Testis (tissue), 3 donors: ENCODE data around the gene ENTPD5. TPM values are rescaled to one million over a fixed set of nuclear protein-coding genes. Genes with fewer than 3 reads are reported as not detected.
"Not testable (repeated sequence)": the region's sequence is repeated elsewhere in the genome, so short reads cannot be mapped to it uniquely, and the experiment has no call there.

Experiments
- DNase-seq: peaks from one replicate; pipeline ENCODE4 v3.0.0-alpha.2; 2019
- H3K27ac ChIP-seq, 2 donors: fragments of 200-600 bp; sonication (generic); one replicate each; pipeline ENCODE4 v1.5.1; 2019
- H3K27me3 ChIP-seq: fragments of 200-600 bp; sonication (generic); one replicate; pipeline ENCODE4 v1.5.1; 2019
- H3K36me3 ChIP-seq: fragments of 200-600 bp; sonication (generic); one replicate; pipeline ENCODE4 v1.5.1; 2017; ENCODE audit warnings: low read depth; ENCODE audit errors: missing control alignments
- H3K4me1 ChIP-seq: fragments of 200-600 bp; sonication (generic); one replicate; pipeline ENCODE4 v1.5.1; 2019
- H3K4me3 ChIP-seq, 2 donors: fragments of 200-600 bp; sonication (generic); one replicate each; pipeline ENCODE4 v1.5.1; 2017 to 2019
- H3K9me3 ChIP-seq: fragments of 200-600 bp; sonication (generic); one replicate; pipeline ENCODE4 v1.5.1; 2017
- POLR2A ChIP-seq: fragments of 450-650 bp; IDR thresholded peaks from one replicate; pipeline ENCODE4 v1.6.1; 2017; ENCODE audit warnings: antibody characterized with exemption, mild to moderate bottlenecking, moderate library complexity
- WGBS, 2 donors: methylation state at CpG; one replicate each; pipeline ENCODE4 v1.1.5; 2018; 5-methylcytosine and 5-hydroxymethylcytosine counted together
- intact Hi-C: fragments of 100-400 bp; cut with DNase I; formaldehyde crosslinking; loops from one replicate; pipeline ENCODE4 v1.15.1; 2023; ENCODE audit warnings: low total_unique reads
- polyA plus RNA-seq: library from polyadenylated mRNA; stranded (reverse); fragments of 350-450 nt; fragmentation: Illumina TruSeq; extraction: RNeasy Lipid Tissue Mini Kit (QIAGEN cat#74804); gene quantifications from one replicate; pipeline ENCODE4 v1.2.3, GENCODE V29; 2014; ENCODE audit warnings: low read depth, low replicate concordance; ENCODE audit not compliant: insufficient read depth
- total RNA-seq, 2 donors: library from RNA; depleted of rRNA; stranded (reverse); fragments of >200 nt; gene quantifications; one replicate each; pipeline ENCODE4 v1.2.3, GENCODE V29; 2016
- TF ChIP-seq, protein P1 (sequence below), 3 experiments: fragments of 450-650 bp in 2 of 3; fragments of 200-600 bp in 1 of 3; sonication (generic) in 1 of 3; IDR thresholded peaks; one replicate each; pipeline ENCODE4 v1.5.1; 2016 to 2019; ENCODE audit warnings: antibody characterized with exemption in 3 of 3, mild to moderate bottlenecking in 2 of 3, moderate library complexity in 1 of 3

The ENTPD5 gene
- total and polyA plus RNA-seq, 3 donors from 2014 or later: 12.9 to 39.5 (median 20.3) TPM

DNA sequence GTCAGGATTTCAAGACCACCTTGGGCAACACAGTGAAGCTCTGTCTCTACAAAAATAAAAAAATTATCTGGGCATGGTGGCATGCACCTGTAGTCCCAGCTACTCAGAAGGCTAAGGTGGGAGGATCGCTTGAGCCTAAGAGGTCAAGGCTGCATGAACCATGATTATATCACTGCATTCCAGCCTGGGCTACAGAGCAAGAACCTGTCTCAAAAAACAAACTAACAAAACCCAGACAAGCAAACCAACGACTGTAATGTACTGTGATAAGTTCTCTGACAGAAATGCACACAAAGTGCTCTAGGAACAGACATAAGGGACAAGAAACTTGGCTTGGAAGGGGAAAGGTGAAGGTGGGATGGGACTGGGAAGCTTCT, 22.4 kb downstream of the ENTPD5 start:
- no peaks in the 10 kb centered on the region for H3K9me3 ChIP-seq
- no peaks in the 10 kb centered on the region for H3K36me3 ChIP-seq
- TF ChIP-seq, protein P1, sequence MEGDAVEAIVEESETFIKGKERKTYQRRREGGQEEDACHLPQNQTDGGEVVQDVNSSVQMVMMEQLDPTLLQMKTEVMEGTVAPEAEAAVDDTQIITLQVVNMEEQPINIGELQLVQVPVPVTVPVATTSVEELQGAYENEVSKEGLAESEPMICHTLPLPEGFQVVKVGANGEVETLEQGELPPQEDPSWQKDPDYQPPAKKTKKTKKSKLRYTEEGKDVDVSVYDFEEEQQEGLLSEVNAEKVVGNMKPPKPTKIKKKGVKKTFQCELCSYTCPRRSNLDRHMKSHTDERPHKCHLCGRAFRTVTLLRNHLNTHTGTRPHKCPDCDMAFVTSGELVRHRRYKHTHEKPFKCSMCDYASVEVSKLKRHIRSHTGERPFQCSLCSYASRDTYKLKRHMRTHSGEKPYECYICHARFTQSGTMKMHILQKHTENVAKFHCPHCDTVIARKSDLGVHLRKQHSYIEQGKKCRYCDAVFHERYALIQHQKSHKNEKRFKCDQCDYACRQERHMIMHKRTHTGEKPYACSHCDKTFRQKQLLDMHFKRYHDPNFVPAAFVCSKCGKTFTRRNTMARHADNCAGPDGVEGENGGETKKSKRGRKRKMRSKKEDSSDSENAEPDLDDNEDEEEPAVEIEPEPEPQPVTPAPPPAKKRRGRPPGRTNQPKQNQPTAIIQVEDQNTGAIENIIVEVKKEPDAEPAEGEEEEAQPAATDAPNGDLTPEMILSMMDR (IDR thresholded peaks at IDR 0.05): no peak
- TF ChIP-seq POLR2A: no peak
- no peak overlapping the region for H3K27ac ChIP-seq
- DNase-seq: no peak
- no peaks in the 10 kb centered on the region for H3K4me1 ChIP-seq
- WGBS, 2 donors: 43 to 65% methylated on average over 2 of the region's 2 CpGs
- intact Hi-C loops: no loop called here
- no peaks in the 10 kb centered on the region for H3K27me3 ChIP-seq
- no peak overlapping the region for H3K4me3 ChIP-seq

DNA sequence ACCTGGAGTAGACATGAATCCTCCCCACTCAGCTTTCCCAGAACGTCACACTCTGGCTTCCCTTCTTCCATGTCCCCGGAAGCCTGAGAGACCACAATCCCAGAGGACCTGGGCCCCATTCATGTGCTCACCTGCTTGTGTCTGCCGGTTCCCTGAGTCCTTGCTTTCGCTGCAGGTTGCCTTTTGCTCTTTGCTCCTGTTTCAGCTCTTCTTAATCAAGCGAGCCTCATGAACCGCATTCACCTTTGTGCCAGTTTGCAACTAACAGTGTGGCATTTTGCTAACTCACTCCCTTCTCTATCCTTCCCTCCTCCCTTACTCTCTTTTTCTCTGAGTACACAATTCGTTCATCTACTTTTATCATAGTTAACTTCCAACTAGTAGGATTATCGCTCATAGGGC, 23.1 kb downstream of the ENTPD5 start:
- Histone ChIP-seq H3K27me3 (no peaks in the 10 kb centered on the region), H3K9me3 (no peaks in the 10 kb centered on the region), H3K4me3 (no peak overlapping the region), H3K4me1 (no peaks in the 10 kb centered on the region), H3K27ac (no peak overlapping the region), H3K36me3 (no peaks in the 10 kb centered on the region)
- intact Hi-C loops: no loop called here
- no peak for TF ChIP-seq POLR2A
- TF ChIP-seq, protein P1 (IDR thresholded peaks at IDR 0.05): no peak
- WGBS, 2 donors: 91 to 92% methylated on average over 8 of the region's 8 CpGs
- DNase-seq: no peak

- intact Hi-C loops, DNase-seq, H3K9me3 ChIP-seq, H3K4me3 ChIP-seq, H3K4me1 ChIP-seq, H3K36me3 ChIP-seq, H3K27ac ChIP-seq, H3K27me3 ChIP-seq: not testable (repeated sequence)
- WGBS, 2 donors: 93% methylated on average over 7 of the region's 7 CpGs
These were observed 24.2 kb downstream of the ENTPD5 start for GRCh38 chr14:73994926-73995325.

DNA sequence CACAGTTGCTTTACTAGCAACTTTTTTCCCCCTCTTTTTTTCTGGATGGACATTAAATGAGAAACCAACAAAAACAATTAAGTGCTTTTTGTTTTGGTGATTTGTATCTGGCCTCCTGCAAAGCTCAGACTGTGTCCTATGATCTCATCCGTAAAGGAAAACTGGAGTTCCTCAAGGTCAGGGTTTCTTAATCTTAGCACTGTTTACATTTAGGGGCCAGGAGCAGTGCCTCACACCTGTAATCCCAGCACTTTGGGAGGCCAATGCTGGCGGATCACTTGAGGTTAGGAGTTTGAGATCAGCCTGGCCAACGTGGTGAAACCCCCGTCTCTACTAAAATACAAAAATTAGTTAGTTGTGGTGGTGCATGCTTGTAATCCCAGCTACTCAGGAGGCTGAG, 28.0 kb downstream of the ENTPD5 start:
- H3K27ac ChIP-seq: no peak overlapping the region
- 64 to 81% methylated on average over 4 of the region's 4 CpGs for WGBS, 2 donors

DNA sequence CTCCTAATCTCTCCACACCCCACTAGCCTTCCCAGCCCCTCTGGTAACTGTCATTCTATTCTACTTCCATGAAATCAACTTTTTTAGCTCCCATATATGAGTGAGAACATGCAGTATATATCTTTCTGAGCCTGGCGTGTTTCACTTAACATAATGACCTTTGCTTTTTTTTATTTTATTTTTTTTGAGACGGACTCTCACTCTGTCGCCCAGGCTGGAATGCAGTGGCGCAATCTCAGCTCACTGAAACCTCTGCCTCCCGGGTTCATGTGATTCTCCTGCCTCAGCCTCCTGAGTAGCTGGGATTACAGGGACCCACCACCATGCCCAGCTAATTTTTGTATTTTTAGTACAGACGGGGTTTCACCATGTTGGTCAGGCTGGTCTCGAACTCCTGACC, 30.4 kb downstream of the ENTPD5 start:
- H3K4me1 ChIP-seq, H3K27ac ChIP-seq, H3K36me3 ChIP-seq, intact Hi-C loops, H3K27me3 ChIP-seq, DNase-seq, H3K4me3 ChIP-seq, H3K9me3 ChIP-seq: not testable (repeated sequence)
- 93% methylated on average over 7 of the region's 7 CpGs for whole genome bisulfite sequencing, 2 donors

More for the DNA sequence above, 28.0 kb downstream of the ENTPD5 start:
- no peaks in the 10 kb centered on the region for H3K4me1 ChIP-seq
- intact Hi-C loops: no loop called here
- no peak for TF ChIP-seq POLR2A
- TF ChIP-seq, protein P1 (IDR thresholded peaks at IDR 0.05): no peak
- H3K9me3 ChIP-seq: no peaks in the 10 kb centered on the region
- H3K4me3 ChIP-seq: no peak overlapping the region
- no peaks in the 10 kb centered on the region for H3K36me3 ChIP-seq
- no peak for DNase-seq
- H3K27me3 ChIP-seq: no peaks in the 10 kb centered on the region

GRCh38 chr14:73988065-73988464, 31.0 kb downstream of the ENTPD5 start:
- H3K27ac ChIP-seq: no peak overlapping the region
- 92 to 94% methylated on average over 3 of the region's 3 CpGs for WGBS, 2 donors
- no peaks in the 10 kb centered on the region for H3K36me3 ChIP-seq
- H3K4me1 ChIP-seq: no peaks in the 10 kb centered on the region
- H3K27me3 ChIP-seq: no peaks in the 10 kb centered on the region
- no peaks in the 10 kb centered on the region for H3K9me3 ChIP-seq
- no peak for DNase-seq
- no peak overlapping the region for H3K4me3 ChIP-seq
- intact Hi-C loops: no loop called here
- TF ChIP-seq, protein P1 (IDR thresholded peaks at IDR 0.05): no peak
- no peak for TF ChIP-seq POLR2A
